HL-60/S4 treated with retinoic acid at 250 ng/mL for 4 days and 3 days (cell line): Measurements from ENCODE around the gene IRGQ.
"Not testable (repeated sequence)": the region's sequence is repeated elsewhere in the genome, so short reads cannot be mapped to it uniquely, and the experiment has no call there.

ENCODE experiments used
- in situ Hi-C: fragments of 300-500 bp; cut with MboI; formaldehyde crosslinking; loops from 2 replicates; pipeline ENCODE4 v1.7.0; 2022; ENCODE audit warnings: low sequenced_read_pairs

The IRGQ gene

DNA sequence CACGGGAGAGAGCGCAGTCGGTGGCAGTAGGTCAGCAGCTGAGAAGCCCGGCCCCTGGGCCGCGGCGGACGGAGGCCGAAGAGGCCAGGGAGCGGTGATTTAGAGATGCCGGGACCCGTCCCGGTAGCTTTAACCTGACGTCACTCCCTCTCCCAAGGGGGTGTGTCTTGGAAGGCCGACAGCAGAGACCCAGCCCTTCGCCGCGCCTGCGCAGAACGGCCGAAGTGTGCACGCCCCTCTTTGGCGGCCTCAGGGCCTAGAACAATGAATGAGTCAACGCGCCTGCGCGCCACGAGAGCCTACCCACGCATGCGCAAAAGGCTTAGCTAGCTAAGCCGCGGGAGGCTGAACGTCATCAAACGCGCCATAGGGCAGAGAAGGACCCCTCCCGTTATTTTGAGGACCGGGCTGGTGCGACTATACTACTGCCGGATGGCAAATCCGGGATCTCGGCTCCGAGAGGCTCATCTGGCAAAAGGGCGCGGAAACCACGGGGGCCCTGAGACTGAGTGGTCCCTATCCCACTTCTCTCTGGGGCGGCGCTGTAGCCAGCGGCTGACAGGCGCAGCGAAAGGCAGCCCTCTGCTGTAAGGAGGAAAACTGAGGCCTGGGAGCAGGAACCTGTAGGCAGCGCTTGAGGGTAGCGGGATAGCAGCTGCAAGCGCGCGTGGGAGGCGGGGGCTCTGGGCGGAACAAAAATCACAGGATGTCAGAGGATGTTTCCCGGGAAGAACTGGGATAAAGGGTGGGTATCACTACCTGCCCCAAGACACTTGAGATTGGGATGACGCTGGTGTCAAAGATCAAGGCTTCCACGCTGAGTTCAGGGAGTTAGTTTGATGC, at the start of gene IRGQ, which contains the start of gene ZNF576:
Gene IRGQ, minus strand, starts transcription at position 136 of the 843 bp plus-strand sequence. CDS start 796 bp downstream, outside the sequence.
Gene ZNF576, plus strand, starts transcription at position 597 of the 843 bp plus-strand sequence. CDS start 514 bp downstream, outside the sequence.
- in situ Hi-C loops = no loop called here

GRCh38 chr19:43644181-43644580, 48.2 kb upstream of the IRGQ start:
- in situ Hi-C loops = no loop called here

DNA sequence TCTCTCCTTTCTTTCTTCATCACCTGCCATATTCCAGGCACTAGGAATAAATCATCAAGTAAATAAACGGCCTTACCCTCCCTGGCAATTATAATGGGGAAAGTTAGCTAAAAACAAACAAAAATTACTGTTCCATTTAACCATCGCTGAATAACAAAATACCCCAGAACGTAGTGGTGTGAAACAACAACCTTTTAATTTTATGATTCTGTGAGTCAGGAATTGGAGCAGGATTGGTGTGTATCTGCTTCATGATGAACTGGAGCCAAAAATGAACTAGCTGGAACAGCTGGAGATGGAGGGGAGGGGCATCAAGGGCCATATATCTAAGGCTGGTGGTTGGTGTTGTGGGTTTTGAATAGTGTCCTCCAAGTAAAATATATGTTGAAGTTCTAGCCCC, 47.4 kb upstream of the IRGQ start:
- in situ Hi-C loops = no loop called here

GRCh38 chr19:43642531-43642930, 46.6 kb upstream of the IRGQ start:
- in situ Hi-C loops = no loop called here

- in situ Hi-C loops = no loop called here
Observed at GRCh38 chr19:43641333-43641732, 45.4 kb upstream of the IRGQ start.

DNA sequence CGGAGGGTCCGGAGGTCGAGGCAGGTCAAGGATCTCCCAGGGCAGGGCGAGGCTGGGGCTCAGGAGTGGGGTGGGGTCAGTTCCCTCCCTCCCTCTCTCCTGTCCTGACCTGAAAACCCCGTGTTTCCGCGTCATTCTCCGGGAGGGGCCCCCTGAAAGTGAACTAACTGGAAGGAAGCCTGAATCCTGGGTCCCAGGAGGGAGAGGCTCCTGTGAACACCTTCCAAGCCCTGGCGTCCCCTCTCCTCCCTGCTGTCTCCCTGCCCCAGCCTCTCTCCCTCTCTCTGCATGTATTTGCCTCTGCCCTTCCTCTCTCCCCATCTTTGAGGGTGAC, 44.5 kb upstream of the IRGQ start:
- in situ Hi-C loops = no loop called here

DNA sequence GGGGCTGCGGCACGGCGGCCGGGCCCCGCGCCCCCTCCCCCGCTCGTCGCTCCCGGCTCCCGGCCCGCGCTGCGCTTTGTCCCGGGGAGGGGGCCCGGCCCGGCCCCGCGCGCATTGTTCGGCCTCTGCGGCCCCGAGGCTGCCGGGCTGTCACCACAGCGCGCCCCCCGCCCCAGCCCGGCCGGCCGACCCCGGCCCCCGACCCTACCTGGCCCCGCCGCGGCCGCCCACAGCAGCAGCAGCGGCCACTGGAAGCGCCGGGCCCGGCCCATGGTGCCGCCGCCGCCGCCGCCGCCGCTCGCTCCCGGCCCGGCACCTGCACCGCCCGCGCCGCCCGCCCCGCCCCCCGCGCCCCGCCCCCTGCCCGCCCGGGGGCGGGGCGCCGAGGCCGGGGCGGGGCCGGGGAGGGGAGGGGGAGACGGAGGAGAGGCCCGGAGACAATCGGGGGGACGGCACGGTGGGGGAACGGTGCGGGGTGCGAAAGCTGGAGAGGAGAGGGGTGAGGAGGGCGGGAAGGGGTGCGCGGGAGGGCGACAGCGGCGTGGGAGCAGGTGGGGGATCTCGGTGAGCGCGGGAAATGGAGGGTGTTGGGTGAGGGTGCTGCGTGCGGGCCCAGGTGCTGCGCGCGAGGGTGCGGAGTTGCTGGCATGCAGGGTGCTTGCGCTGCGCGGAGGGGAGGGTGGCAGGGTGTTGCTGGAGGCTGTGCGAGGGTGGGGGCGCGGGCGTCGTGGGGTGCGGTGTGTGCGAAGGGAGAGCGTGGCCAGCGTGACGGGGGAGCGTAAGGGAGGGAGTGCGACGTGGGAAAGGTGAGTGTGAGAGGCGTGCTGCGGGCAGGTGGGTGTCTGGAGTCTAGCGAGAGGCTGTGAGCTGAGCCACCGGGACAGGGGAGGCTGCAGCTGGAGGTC, 43.8 kb upstream of the IRGQ start, which contains the start of gene CADM4:
Gene CADM4, minus strand, starts transcription at position 332 of the 905 bp plus-strand sequence. Its CDS starts 60 bp downstream, at position 272.
- in situ Hi-C loops = no loop called here

GRCh38 chr19:43638995-43639518, 43.1 kb upstream of the IRGQ start:
- in situ Hi-C loops = no loop called here

DNA sequence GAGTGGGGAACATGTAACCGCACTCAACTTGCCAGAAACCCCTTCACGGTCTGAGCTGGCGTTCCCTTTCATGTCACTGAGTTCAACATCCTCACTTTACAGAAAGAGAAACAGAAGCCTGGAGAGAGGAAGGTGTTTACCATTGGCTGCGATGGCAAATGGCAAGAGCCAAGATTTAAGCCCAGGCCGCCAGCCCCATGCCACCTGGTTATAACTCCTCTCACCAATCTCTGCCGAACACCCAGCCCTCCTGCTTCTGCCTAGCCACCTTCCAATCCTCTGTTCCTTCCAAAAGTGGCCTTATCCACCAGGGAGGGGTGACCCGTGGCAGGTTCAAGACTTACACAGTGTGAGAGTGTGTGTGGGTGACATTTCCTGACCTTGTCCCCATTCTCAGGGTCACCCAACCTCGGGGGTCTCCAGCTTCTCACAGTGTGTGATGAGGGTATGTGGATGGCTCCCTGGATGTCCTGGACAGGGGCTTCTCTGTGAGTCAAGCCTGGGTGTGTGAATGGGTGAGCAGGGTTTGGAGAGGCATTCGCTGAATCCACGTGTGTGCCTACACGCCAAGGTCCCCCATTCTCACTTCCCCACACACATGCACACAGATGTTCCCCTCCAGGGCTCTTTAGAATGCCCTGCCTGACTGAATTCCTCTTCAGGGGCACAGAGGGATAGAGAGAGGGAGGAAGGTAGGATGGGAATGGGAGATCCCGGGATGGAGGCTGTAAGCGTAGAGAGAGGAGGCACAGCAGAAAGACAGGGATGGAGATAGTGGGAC, 42.5 kb upstream of the IRGQ start:
- in situ Hi-C loops = no loop called here

GRCh38 chr19:43636121-43636683, 40.3 kb upstream of the IRGQ start:
- in situ Hi-C loops = no loop called here

DNA sequence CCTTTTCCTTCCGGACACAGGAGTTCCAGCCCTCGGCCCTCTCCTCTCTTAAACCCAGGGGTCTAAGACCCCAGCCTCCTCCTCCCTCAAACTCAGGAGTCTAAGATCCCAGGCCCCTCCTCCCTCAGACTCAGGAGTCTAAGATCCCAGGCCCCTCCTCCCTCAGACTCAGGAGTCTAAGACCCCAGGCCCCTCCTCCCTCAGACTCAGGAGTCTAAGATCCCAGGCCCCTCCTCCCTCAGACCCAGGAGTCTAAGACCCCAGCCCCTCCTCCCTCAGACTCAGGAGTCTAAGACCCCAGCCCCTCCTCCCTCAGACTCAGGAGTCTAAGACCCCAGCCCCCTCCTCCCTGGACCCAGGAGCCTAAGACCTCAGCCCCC, 39.6 kb upstream of the IRGQ start:
- in situ Hi-C loops = not testable (repeated sequence)

- in situ Hi-C loops = no loop called here
Observed at GRCh38 chr19:43634872-43635560, 39.1 kb upstream of the IRGQ start.

DNA sequence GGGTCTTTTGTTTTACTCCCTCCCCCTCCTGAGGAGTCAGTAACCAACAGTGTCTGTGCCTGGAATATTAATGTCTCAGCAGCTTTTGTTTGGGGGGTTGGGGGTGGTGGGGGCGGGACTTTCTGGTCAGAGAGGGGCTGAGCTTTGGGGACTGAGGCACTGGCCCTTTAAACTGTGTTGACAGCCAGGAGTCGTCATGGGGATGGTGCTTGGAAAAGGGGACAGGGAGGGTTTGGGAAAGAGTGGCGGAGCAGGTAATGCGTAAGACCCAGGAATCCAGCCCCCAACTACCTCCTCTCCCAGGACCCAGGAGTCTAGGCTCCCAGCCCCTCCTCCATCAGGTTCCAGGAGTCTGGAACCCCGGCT, 38.6 kb upstream of the IRGQ start:
- in situ Hi-C loops = no loop called here

DNA sequence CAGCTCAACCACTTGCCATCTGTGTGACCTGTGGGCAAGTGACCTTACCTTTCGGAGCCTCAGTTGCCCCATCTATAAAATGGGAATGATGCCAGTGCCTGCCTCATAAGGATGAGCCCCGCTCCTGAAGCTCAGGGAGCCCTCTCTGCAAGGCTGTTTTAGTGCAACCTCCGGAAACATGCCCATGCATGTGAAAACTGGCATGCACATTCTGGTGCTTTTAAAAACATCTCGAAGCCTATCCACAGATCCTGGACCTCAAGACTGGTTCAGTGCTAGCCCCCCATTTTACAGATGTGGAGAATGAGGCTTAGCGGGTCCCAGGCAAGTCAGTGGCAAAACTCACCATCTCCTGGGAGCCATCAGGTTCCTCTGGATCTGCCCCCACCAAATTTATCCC, 38.1 kb upstream of the IRGQ start:
- in situ Hi-C loops = no loop called here

GRCh38 chr19:43633520-43633919, 37.6 kb upstream of the IRGQ start:
- in situ Hi-C loops = no loop called here

DNA sequence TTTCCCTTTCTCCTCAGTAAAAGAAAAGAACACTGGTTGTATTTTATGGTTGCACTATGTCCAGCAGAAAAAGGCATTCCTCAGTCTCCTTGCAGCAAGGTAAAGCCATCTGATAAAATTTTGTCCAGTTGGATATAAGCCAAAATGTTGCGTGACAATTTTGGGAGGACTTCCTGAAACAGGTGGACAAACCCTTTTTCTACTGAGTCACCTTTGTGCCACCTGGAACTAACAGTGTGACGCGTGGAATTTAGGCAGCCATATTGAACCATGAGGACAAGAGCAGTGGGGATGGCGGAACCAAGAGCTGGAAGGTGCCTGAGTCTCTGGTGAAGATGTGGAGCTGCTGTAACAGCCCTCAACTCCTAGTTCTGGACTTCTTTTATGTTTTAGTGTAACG, 35.6 kb upstream of the IRGQ start:
- in situ Hi-C loops = no loop called here

- in situ Hi-C loops = no loop called here
Observed at GRCh38 chr19:43628646-43629326, 32.9 kb upstream of the IRGQ start.

GRCh38 chr19:43626838-43627237, 30.9 kb upstream of the IRGQ start:
- in situ Hi-C loops = no loop called here

GRCh38 chr19:43625918-43626579, 30.1 kb upstream of the IRGQ start:
- in situ Hi-C loops = no loop called here
